ENCODE measurements around the gene TMC3.

The TMC3 gene

DNA sequence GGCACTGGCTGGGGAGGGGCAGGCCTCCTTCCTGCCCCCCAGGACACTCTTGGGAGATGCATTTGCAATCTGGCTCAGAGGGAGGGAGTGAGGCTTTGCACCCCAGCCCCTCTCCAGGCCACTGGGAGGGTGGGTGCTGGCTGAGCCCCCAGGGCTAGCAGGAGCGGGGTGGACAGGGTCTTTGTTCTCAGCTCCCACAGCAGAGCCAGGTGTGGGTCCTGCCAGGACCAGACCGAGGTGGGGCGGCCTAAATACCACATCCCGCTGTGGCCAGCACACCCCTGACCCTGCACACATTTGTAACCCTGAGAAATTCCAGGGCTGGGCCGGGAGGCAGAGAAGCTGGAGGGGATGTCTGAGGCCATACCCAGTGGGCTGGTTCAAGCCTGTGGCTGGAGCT is 91.1 kb downstream of the TMC3 start:
- no peaks in the 10 kb centered on the region for H3K27me3 Mint-ChIP-seq

DNA sequence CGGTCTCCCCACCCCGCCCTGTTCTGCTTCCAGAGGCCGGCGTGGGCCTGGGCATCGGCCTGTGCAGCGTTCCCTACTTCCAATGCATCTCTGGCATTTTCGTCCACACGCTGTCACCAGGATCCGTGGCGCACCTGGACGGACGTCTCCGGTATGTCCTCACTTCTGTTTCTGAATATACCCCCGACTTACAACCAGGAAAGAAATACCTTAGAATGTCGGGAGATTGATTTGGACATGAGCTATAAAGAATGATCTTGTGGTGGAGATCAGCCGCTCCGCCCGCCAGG is 91.5 kb downstream of the TMC3 start:
- Mint-ChIP-seq H3K27me3 (no peaks in the 10 kb centered on the region), H3K27ac (peak overlapping the region; percentile 32), H3K9me3 (peaks cover 11% of the 10 kb centered on the region), H3K4me1 (ENCODE audit: low read depth) (peaks cover 54% of the 10 kb centered on the region), H3K36me3 (ENCODE audit: low read depth) (peaks cover 37% of the 10 kb centered on the region), H3K4me3 (no peak overlapping the region)

More for the DNA sequence above, 91.1 kb downstream of the TMC3 start:
- H3K36me3 Mint-ChIP-seq (ENCODE audit: low read depth) = peaks cover 38% of the 10 kb centered on the region
- peaks cover 14% of the 10 kb centered on the region for H3K9me3 Mint-ChIP-seq
- H3K4me1 Mint-ChIP-seq (ENCODE audit: low read depth) = peaks cover 58% of the 10 kb centered on the region
- no peak overlapping the region for H3K27ac Mint-ChIP-seq
- H3K4me3 Mint-ChIP-seq = no peak overlapping the region

DNA sequence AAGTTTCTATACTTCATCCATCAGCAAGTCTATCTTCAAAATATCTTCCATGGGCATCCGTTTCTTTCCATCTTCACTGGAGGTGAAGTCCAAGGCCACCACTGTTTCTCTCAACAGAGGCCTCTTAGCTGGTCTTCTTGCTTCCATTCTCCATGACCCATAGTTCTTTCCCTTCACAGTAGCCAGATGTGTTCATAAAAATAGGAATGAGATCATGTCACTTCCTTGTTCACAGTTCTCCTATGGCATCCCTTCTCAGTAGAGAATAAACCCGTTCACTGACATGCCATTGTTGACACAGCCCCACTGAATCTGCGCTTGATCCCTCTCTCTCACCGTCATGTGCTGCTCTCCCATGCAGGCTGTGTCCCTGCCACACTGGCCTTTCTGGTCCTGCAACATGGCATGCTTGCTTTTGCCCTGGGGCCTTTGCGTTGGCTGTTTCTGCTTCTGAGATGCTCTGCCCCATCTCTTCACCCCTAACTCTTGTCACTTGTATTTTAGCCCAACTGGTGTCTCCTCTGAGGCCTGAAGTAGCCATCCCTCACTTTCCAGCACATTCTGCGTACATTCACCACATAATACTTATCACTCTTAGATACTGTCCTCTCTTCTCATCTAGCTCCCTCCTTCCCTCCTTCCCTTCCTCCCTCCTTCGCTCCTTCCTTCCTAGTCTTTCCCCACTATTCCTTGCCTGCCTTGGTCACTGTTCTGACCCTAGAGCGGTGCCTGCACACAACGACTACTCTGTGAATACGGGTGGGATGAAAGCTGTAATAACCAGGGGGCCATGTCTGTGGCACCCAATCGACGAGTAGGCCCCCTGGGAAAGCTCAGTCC is 92.0 kb downstream of the TMC3 start:
- H3K9me3 Mint-ChIP-seq = peaks cover 10% of the 10 kb centered on the region
- peaks cover 51% of the 10 kb centered on the region for H3K4me1 Mint-ChIP-seq (ENCODE audit: low read depth)
- no peaks in the 10 kb centered on the region for H3K27me3 Mint-ChIP-seq
- H3K4me3 Mint-ChIP-seq = no peak overlapping the region
- peaks cover 39% of the 10 kb centered on the region for H3K36me3 Mint-ChIP-seq (ENCODE audit: low read depth)
- H3K27ac Mint-ChIP-seq = peak overlapping the region; percentile 32

DNA sequence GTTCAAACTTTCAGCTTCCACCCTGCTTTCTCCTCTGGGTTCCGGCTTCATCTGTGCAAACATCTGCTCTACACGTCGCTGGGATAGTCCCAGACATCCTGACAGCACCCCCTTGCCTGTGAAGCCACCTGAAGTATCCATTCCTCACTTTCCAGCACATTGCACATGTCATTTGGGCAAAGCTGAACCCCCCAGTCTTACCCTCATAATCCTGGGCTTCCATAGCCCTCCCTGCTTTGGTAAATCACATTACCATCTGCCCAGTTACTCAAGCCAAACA is 92.6 kb downstream of the TMC3 start:
- Mint-ChIP-seq H3K4me1 (ENCODE audit: low read depth) (peaks cover 50% of the 10 kb centered on the region), H3K36me3 (ENCODE audit: low read depth) (peaks cover 43% of the 10 kb centered on the region), H3K4me3 (no peak overlapping the region), H3K9me3 (peaks cover 13% of the 10 kb centered on the region), H3K27ac (no peak overlapping the region), H3K27me3 (no peaks in the 10 kb centered on the region)
